ENCODE results near the gene ST3GAL5.

DNA sequence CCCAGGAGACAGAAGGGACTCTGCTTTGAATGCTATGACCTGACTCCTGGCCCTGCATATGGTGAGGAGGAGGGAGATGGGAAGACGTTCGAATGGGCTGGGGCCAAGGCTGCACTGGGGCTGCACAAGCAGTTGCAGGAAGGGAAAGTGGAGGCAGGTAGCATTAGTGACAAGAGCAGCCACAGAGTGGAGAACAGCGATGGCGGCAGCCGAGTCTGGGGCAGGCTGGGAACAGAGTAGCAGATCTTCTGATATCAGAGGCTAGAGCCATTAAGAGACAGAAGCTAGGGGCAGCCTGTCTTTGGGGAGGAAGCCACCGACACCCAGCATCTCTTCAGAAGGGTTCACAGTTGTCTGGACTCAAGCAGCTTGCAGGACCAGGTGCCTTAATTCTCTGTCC, 50.1 kb downstream of the ST3GAL5 start:
- TF ChIP-seq, protein P1, sequence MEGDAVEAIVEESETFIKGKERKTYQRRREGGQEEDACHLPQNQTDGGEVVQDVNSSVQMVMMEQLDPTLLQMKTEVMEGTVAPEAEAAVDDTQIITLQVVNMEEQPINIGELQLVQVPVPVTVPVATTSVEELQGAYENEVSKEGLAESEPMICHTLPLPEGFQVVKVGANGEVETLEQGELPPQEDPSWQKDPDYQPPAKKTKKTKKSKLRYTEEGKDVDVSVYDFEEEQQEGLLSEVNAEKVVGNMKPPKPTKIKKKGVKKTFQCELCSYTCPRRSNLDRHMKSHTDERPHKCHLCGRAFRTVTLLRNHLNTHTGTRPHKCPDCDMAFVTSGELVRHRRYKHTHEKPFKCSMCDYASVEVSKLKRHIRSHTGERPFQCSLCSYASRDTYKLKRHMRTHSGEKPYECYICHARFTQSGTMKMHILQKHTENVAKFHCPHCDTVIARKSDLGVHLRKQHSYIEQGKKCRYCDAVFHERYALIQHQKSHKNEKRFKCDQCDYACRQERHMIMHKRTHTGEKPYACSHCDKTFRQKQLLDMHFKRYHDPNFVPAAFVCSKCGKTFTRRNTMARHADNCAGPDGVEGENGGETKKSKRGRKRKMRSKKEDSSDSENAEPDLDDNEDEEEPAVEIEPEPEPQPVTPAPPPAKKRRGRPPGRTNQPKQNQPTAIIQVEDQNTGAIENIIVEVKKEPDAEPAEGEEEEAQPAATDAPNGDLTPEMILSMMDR (conservative IDR thresholded peaks at IDR 0.05 in 1 of 2, IDR thresholded peaks at IDR 0.05 in 1 of 2; ENCODE audit: low read depth in 1 of 2, low read length in 2 of 2) = no peak
- TF ChIP-seq EZH2 (IDR thresholded peaks at IDR 0.05; ENCODE audit: low read length, missing control alignments) = no peak

Measured in fibroblast of lung (primary cell).